GM10266 (cell line): ENCODE data around the gene SLC25A13.

Experiments
- DNase-seq: peaks from one replicate; pipeline ENCODE4 v3.0.0; 2012; ENCODE audit errors: extremely low spot score
- CTCF ChIP-seq: IDR thresholded peaks from 2 replicates; pipeline ENCODE4 v1.5.1; 2012; ENCODE audit warnings: mild to moderate bottlenecking, low read depth; ENCODE audit not compliant: control insufficient read depth, insufficient read depth; ENCODE audit errors: missing control alignments

The SLC25A13 gene

DNA sequence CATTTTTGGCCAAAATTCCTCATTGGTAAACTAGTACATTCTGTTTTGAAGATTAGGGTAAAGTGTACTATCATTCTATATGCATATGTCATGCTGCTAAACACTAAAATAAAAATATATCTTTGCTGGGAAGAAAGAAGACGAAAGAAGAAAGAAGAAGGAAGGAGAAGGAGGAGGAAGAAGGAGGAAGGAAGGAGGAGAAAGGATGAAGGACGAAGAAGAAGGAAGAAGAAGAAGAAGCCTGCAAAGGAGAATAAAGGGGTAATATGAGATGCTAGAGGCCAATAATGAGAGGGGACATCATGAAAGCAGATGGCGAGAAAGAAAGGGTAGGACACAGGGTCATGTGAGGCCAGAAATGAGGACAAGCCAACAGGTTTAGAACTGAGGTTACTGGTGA, 8.0 kb downstream of the SLC25A13 start:
- TF ChIP-seq CTCF: no peak
- DNase-seq: no peak

DNA sequence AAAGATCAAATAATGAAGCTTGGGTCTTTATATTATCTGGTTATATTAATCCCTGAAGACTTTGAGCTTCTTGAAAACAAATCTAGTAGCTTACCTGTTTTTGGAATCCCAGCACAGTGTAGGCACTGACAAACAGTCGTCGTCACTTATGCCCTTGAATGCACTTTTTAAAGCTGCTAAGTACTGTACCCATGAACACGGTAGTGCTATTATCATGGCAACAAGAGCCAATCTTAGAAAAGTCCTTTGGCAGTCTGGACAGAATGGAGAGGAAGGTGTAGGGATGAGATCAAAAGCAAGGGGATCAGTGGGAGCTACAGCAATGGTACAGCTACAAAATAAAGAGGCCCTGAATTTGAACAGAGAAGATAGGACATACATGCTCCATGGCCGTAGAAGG, 9.4 kb downstream of the SLC25A13 start:
- DNase-seq: no peak
- no peak for TF ChIP-seq CTCF

DNA sequence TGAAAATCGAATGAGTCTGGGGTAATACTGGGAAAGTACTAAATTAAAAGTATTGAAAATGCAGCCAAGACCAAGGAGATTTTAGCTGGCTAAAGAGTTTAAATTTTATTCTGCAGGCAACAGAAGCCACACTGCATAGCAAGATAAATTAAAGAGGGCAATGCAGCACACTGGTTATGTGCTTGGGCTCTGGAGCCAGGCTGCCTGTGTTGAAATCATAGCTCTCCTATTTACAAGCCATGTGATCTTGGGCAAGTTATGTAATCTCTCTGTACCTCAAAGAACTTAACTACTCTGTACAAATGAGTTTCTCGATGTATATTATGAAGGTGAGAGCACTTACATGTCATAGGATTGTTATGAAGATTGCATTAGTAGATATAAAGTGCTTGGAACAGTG, 9.9 kb downstream of the SLC25A13 start:
- no peak for TF ChIP-seq CTCF
- DNase-seq: no peak

- no peak for TF ChIP-seq CTCF
- no peak for DNase-seq
Observed at GRCh38 chr7:96310110-96310509, 11.8 kb downstream of the SLC25A13 start.

GRCh38 chr7:96308950-96309263, 13.0 kb downstream of the SLC25A13 start:
- no peak for TF ChIP-seq CTCF
- DNase-seq: no peak

DNA sequence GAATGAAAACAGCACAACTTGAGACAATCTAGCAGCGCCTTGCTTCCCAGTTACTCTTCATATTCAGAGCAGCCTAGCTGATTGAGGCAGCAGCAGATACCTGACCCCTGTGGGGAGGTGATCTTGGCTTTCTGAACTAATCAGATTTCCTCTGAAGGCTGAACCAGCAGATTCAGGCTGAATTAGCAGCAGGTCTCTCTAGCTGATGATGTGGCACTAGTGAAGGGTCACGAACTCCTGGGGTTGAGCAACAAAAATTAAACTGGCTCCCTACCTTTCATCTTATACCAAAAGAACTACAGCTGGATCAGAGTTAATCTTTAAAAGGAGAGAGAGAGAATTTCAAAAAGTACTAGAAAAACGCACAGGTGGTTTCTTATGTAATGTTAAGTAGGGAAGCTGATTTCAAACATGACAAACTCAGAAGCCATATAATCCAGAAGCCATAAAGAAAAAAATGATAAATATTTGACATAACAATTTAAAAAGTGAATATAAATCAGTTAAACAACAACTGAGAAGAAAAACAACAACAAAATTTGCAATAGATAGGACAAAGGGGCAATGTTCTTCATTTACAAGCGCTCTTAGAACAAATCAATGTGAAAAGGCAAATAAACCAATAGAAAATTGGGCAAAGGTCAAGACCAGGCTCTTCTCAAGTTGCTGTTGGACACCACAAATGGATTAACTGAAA, 13.5 kb downstream of the SLC25A13 start:
- DNase-seq: no peak

More for the DNA sequence above, 13.5 kb downstream of the SLC25A13 start:
- TF ChIP-seq CTCF: no peak
